H1 (cell line): ENCODE results near the gene AQP10. TPM values are rescaled to one million over a fixed set of nuclear protein-coding genes. Genes with fewer than 3 reads are reported as not detected.

Experiments used
- BRCA1 ChIP-seq: IDR thresholded peaks from 2 replicates; pipeline ENCODE4 v1.6.1; 2012; ENCODE audit warnings: low read depth, low read length, improper control_type of control experiment
- CHD2 ChIP-seq: IDR thresholded peaks from 2 replicates; pipeline ENCODE4 v1.6.1; 2012; ENCODE audit warnings: low read length, improper control_type of control experiment
- CREB1 ChIP-seq: IDR thresholded peaks from 2 replicates; pipeline ENCODE4 v1.6.1; 2012; ENCODE audit warnings: inconsistent platforms
- JUN ChIP-seq: IDR thresholded peaks from 2 replicates; pipeline ENCODE4 v1.6.1; 2011; ENCODE audit warnings: low read depth, mild to moderate bottlenecking, improper control_type of control experiment, low read length
- KDM4A ChIP-seq: IDR thresholded peaks from one replicate; pipeline ENCODE4 v1.7.1; 2012; ENCODE audit warnings: low read depth, mild to moderate bottlenecking, moderate library complexity, low read length, inconsistent platforms; ENCODE audit not compliant: severe bottlenecking
- MAFK ChIP-seq: IDR thresholded peaks from 2 replicates; pipeline ENCODE4 v1.6.1; 2012; ENCODE audit warnings: low read depth, mild to moderate bottlenecking, improper control_type of control experiment, low read length
- POLR2AphosphoS5 ChIP-seq: IDR thresholded peaks from 2 replicates; pipeline ENCODE4 v1.6.1; 2011; ENCODE audit warnings: low read depth, low read length
- POU5F1 ChIP-seq: IDR thresholded peaks from 2 replicates; pipeline ENCODE4 v1.6.1; 2011; ENCODE audit warnings: low read depth, mild to moderate bottlenecking, low read length, moderate library complexity
- TBP ChIP-seq: IDR thresholded peaks from 2 replicates; pipeline ENCODE4 v1.6.1; 2011; ENCODE audit warnings: low read depth, low read length, improper control_type of control experiment
- TCF12 ChIP-seq: IDR thresholded peaks from 2 replicates; pipeline ENCODE4 v1.6.1; 2011; ENCODE audit warnings: low read depth, mild to moderate bottlenecking, low read length
- YY1 ChIP-seq: IDR thresholded peaks from 2 replicates; pipeline ENCODE4 v1.6.1; 2011; ENCODE audit warnings: low read depth, mild to moderate bottlenecking, low read length
- polyA plus RNA-seq, 7 experiments: library from polyadenylated mRNA; depleted of rRNA in 3 of 7; stranded (reverse) in 5 of 7; unstranded in 2 of 7; fragments of >200 nt in 5 of 7; fragments of 200-250 nt in 2 of 7; gene quantifications; 1 replicate in 5 of 7; 2 replicates in 1 of 7; 4 replicates in 1 of 7; pipeline versions ENCODE4 v1.2.1 to v1.2.3, GENCODE V29; 2011 to 2013; ENCODE audit warnings: missing spikeins in 2 of 7, mixed read lengths in 2 of 7
- total RNA-seq: library from RNA; stranded (reverse); fragmentation: NEBNext Ultra II Directional; extraction: Animal tissue kit (Norgen Biotek cat#: 25700); gene quantifications from 2 replicates; pipeline ENCODE4 v1.2.1, GENCODE V29; 2021
- TF ChIP-seq, protein P1 (sequence below): fragments of 300-600 bp; sonication (generic); IDR thresholded peaks from 2 replicates; pipeline ENCODE4 v1.7.1; 2012; ENCODE audit warnings: low read length, moderate library complexity, mild to moderate bottlenecking, inconsistent platforms; ENCODE audit not compliant: insufficient replicate concordance
- TF ChIP-seq, protein P2 (sequence below): IDR thresholded peaks from 2 replicates; pipeline ENCODE4 v1.6.1; 2012; ENCODE audit warnings: inconsistent platforms

AQP10 gene
- total and polyA plus RNA-seq, 2 of the 8 experiments (the other 6 are each of a cell fraction or from before 2014, with no cell fraction given) = not detected

DNA sequence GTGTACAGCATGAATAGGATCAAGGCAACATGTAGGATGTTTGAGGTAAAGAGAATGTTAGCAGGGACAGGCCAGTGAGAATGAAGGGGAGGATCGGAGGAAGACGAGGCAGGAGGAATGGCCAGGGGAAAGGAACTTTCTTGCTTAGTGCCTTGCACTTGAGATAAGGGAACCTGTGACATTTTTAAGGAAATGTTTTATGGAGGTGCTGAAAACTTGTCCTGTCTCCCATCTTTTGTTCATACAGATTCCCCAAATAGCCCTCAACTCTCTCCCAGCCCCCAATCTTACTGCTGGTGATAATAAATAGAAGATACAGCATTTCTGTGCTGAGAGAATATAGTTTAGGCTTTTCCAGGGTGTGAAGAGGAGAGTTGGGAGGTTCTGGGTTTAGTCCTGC, 18.0 kb downstream of the AQP10 start (continued):
- TF ChIP-seq, protein P1, sequence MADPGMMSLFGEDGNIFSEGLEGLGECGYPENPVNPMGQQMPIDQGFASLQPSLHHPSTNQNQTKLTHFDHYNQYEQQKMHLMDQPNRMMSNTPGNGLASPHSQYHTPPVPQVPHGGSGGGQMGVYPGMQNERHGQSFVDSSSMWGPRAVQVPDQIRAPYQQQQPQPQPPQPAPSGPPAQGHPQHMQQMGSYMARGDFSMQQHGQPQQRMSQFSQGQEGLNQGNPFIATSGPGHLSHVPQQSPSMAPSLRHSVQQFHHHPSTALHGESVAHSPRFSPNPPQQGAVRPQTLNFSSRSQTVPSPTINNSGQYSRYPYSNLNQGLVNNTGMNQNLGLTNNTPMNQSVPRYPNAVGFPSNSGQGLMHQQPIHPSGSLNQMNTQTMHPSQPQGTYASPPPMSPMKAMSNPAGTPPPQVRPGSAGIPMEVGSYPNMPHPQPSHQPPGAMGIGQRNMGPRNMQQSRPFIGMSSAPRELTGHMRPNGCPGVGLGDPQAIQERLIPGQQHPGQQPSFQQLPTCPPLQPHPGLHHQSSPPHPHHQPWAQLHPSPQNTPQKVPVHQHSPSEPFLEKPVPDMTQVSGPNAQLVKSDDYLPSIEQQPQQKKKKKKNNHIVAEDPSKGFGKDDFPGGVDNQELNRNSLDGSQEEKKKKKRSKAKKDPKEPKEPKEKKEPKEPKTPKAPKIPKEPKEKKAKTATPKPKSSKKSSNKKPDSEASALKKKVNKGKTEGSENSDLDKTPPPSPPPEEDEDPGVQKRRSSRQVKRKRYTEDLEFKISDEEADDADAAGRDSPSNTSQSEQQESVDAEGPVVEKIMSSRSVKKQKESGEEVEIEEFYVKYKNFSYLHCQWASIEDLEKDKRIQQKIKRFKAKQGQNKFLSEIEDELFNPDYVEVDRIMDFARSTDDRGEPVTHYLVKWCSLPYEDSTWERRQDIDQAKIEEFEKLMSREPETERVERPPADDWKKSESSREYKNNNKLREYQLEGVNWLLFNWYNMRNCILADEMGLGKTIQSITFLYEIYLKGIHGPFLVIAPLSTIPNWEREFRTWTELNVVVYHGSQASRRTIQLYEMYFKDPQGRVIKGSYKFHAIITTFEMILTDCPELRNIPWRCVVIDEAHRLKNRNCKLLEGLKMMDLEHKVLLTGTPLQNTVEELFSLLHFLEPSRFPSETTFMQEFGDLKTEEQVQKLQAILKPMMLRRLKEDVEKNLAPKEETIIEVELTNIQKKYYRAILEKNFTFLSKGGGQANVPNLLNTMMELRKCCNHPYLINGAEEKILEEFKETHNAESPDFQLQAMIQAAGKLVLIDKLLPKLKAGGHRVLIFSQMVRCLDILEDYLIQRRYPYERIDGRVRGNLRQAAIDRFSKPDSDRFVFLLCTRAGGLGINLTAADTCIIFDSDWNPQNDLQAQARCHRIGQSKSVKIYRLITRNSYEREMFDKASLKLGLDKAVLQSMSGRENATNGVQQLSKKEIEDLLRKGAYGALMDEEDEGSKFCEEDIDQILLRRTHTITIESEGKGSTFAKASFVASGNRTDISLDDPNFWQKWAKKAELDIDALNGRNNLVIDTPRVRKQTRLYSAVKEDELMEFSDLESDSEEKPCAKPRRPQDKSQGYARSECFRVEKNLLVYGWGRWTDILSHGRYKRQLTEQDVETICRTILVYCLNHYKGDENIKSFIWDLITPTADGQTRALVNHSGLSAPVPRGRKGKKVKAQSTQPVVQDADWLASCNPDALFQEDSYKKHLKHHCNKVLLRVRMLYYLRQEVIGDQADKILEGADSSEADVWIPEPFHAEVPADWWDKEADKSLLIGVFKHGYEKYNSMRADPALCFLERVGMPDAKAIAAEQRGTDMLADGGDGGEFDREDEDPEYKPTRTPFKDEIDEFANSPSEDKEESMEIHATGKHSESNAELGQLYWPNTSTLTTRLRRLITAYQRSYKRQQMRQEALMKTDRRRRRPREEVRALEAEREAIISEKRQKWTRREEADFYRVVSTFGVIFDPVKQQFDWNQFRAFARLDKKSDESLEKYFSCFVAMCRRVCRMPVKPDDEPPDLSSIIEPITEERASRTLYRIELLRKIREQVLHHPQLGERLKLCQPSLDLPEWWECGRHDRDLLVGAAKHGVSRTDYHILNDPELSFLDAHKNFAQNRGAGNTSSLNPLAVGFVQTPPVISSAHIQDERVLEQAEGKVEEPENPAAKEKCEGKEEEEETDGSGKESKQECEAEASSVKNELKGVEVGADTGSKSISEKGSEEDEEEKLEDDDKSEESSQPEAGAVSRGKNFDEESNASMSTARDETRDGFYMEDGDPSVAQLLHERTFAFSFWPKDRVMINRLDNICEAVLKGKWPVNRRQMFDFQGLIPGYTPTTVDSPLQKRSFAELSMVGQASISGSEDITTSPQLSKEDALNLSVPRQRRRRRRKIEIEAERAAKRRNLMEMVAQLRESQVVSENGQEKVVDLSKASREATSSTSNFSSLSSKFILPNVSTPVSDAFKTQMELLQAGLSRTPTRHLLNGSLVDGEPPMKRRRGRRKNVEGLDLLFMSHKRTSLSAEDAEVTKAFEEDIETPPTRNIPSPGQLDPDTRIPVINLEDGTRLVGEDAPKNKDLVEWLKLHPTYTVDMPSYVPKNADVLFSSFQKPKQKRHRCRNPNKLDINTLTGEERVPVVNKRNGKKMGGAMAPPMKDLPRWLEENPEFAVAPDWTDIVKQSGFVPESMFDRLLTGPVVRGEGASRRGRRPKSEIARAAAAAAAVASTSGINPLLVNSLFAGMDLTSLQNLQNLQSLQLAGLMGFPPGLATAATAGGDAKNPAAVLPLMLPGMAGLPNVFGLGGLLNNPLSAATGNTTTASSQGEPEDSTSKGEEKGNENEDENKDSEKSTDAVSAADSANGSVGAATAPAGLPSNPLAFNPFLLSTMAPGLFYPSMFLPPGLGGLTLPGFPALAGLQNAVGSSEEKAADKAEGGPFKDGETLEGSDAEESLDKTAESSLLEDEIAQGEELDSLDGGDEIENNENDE = no peak
- TF ChIP-seq POLR2AphosphoS5 (no peak), MAFK (no peak), POU5F1 (no peak), CHD2 (no peak), BRCA1 (no peak), JUN (no peak), YY1 (no peak), CREB1 (no peak), TCF12 (no peak), KDM4A (no peak), TBP (no peak)
- TF ChIP-seq, protein P2, sequence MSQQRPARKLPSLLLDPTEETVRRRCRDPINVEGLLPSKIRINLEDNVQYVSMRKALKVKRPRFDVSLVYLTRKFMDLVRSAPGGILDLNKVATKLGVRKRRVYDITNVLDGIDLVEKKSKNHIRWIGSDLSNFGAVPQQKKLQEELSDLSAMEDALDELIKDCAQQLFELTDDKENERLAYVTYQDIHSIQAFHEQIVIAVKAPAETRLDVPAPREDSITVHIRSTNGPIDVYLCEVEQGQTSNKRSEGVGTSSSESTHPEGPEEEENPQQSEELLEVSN = no peak
